ENCODE measurements around the gene MCRIP1. TPM values are rescaled to one million over a fixed set of nuclear protein-coding genes. Genes with fewer than 3 reads are reported as not detected.

The MCRIP1 gene
- total and polyA plus RNA-seq, 7 donors, result 20.5 to 187 (median 45.1) TPM

GRCh38 chr17:81810892-81811704 lies 22.0 kb downstream of the MCRIP1 start:
- no peaks in the 10 kb centered on the region for H3K9me3 ChIP-seq

GRCh38 chr17:81810476-81810875 lies 22.6 kb downstream of the MCRIP1 start:
- TF ChIP-seq CTCF (IDR thresholded peaks at IDR 0.05), result no peak
- no peak for ATAC-seq
- no peak overlapping the region for H3K27ac ChIP-seq
- H3K4me3 ChIP-seq, result no peak overlapping the region
- H3K36me3 ChIP-seq (ENCODE audit: insufficient read depth in 1 of 2, low read depth in 1 of 2), result no peaks in the 10 kb centered on the region
- H3K27me3 ChIP-seq (ENCODE audit: insufficient read depth in 3 of 3, low read length in 2 of 3), result peaks cover 0 to 48% (median 14%) of the 10 kb centered on the region in 3 donors
- WGBS, 3 donors, result 66 to 82% (median 74%) methylated on average over 5 to 8 of the region's 8 CpGs
- H3K4me1 ChIP-seq, result no peaks in the 10 kb centered on the region
- no peak for DNase-seq
- H3K9me3 ChIP-seq, result no peaks in the 10 kb centered on the region
- intact Hi-C loops (cut with DNase I), result no loop called here

More at GRCh38 chr17:81810892-81811704, 22.0 kb downstream of the MCRIP1 start:
- no peak for DNase-seq
- no peak for TF ChIP-seq CTCF (IDR thresholded peaks at IDR 0.05)
- intact Hi-C loops (cut with DNase I), result no loop called here
- WGBS, 3 donors, result 81 to 83% (median 82%) methylated on average over 39 to 42 of the region's 42 CpGs
- no peak overlapping the region for H3K27ac ChIP-seq
- no peaks in the 10 kb centered on the region for H3K36me3 ChIP-seq (ENCODE audit: insufficient read depth in 1 of 2, low read depth in 1 of 2)
- no peaks in the 10 kb centered on the region for H3K4me1 ChIP-seq
- ATAC-seq, result no peak
- H3K27me3 ChIP-seq (ENCODE audit: insufficient read depth in 3 of 3, low read length in 2 of 3), result peaks cover 0 to 42% (median 10%) of the 10 kb centered on the region in 3 donors
- no peak overlapping the region for H3K4me3 ChIP-seq

- Histone ChIP-seq H3K9me3 (no peaks in the 10 kb centered on the region), H3K4me1 (no peaks in the 10 kb centered on the region), H3K27me3 (ENCODE audit: insufficient read depth in 3 of 3, low read length in 2 of 3) (peaks cover 0 to 56% (median 17%) of the 10 kb centered on the region in 3 donors), H3K27ac (no peak overlapping the region), H3K4me3 (no peak overlapping the region), H3K36me3 (ENCODE audit: insufficient read depth in 1 of 2, low read depth in 1 of 2) (no peaks in the 10 kb centered on the region)
- intact Hi-C loops (cut with DNase I), result no loop called here
- no peak for TF ChIP-seq CTCF (IDR thresholded peaks at IDR 0.05)
- ATAC-seq, result no peak
- 69 to 78% (median 74%) methylated on average over 7 of the region's 7 CpGs for WGBS, 3 donors
- DNase-seq, result no peak
These were observed 23.5 kb downstream of the MCRIP1 start for GRCh38 chr17:81809556-81809998.

GRCh38 chr17:81808778-81809555 lies 24.1 kb downstream of the MCRIP1 start:
- peaks cover 0 to 62% (median 21%) of the 10 kb centered on the region in 3 donors for H3K27me3 ChIP-seq (ENCODE audit: insufficient read depth in 3 of 3, low read length in 2 of 3)
- TF ChIP-seq CTCF (IDR thresholded peaks at IDR 0.05), result no peak
- H3K4me3 ChIP-seq, result no peak overlapping the region
- no peaks in the 10 kb centered on the region for H3K36me3 ChIP-seq (ENCODE audit: insufficient read depth in 1 of 2, low read depth in 1 of 2)
- intact Hi-C loops (cut with DNase I), result no loop called here
- H3K4me1 ChIP-seq, result no peaks in the 10 kb centered on the region
- WGBS, 3 donors, result 66 to 71% (median 66%) methylated on average over 18 to 20 of the region's 20 CpGs
- H3K27ac ChIP-seq, result no peak overlapping the region
- no peak for ATAC-seq
- DNase-seq, result no peak
- H3K9me3 ChIP-seq, result no peaks in the 10 kb centered on the region
